GM12801 (cell line): ENCODE measurements around the gene CCM2L.

Experiments used
- TF ChIP-seq, protein P1 (sequence below): IDR thresholded peaks from one replicate; pipeline ENCODE4 v1.5.1; 2011; ENCODE audit warnings: control low read depth; ENCODE audit not compliant: insufficient read length; ENCODE audit errors: extremely low read depth

CCM2L gene

DNA sequence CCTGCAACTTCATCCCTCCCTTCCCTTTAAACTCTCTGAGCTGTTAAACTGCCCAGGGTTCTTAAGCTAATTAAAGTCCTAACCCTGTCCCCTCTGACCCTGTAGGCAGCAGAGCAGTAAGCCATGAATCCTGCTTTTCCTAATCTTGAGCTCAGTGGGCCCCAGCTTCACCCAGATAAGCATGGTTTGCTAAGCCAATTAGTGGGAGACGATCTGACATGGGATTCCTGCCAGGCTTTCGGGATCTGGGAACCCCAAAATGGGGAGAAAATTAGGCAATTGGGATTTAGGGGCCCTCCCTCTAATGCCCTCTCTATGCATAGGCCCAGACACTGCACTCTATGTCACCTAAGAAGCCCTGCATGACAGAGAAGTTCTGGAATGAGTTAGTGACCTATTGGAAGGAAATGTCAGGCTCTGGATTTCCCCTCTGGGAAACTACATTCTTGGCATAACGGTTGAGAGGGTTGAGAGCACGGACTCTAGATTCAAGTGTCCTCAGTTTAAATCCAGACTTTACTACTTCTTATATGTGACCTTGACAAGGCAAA, 37.7 kb upstream of the CCM2L start:
- TF ChIP-seq, protein P1, sequence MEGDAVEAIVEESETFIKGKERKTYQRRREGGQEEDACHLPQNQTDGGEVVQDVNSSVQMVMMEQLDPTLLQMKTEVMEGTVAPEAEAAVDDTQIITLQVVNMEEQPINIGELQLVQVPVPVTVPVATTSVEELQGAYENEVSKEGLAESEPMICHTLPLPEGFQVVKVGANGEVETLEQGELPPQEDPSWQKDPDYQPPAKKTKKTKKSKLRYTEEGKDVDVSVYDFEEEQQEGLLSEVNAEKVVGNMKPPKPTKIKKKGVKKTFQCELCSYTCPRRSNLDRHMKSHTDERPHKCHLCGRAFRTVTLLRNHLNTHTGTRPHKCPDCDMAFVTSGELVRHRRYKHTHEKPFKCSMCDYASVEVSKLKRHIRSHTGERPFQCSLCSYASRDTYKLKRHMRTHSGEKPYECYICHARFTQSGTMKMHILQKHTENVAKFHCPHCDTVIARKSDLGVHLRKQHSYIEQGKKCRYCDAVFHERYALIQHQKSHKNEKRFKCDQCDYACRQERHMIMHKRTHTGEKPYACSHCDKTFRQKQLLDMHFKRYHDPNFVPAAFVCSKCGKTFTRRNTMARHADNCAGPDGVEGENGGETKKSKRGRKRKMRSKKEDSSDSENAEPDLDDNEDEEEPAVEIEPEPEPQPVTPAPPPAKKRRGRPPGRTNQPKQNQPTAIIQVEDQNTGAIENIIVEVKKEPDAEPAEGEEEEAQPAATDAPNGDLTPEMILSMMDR: no peak

DNA sequence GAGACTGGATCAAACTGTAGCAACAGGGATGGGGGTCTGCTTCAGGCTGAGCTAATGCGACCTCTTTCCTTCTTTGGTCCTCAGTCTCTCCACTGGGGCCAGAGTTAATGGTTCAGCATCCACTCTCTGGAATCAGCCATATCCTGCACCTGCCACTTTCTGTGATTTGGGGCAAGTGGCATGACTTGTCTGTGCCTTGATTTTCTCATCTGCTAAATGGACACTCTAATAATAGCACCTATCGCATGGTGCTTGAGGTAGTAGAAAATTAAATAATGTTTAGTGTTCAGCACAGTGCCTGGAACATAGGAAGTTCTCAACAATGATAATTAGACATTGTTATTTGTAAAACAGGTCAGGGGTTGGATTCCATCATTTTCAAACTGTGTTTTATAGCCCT, 35.9 kb upstream of the CCM2L start:
- TF ChIP-seq, protein P1: no peak

DNA sequence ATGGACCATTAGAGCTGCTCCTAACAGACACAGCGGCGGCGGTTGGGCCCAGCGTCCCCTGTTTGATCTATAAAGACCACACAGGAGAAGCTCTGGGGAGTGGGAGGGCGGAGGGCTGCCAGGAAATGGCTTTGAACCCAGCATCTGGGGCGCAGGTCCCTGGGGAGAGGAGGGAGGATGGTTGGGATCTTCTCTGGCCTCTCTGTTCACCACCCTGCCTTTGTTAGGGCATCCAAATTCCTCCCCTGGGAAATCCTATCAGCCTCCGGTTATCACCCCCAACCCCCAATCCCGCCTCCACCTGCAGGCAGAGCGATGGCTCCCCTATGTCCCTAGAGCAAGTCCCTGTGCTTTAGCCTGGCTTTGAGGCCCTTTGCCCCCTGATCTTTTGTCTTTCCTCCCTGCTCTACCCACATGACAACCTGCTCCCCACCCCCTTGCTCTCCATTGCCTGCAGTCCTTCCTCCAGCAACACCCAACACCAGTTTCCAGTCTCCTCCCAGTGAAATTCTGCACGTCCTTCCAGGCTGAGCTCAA, 35.2 kb upstream of the CCM2L start:
- TF ChIP-seq, protein P1: no peak

DNA sequence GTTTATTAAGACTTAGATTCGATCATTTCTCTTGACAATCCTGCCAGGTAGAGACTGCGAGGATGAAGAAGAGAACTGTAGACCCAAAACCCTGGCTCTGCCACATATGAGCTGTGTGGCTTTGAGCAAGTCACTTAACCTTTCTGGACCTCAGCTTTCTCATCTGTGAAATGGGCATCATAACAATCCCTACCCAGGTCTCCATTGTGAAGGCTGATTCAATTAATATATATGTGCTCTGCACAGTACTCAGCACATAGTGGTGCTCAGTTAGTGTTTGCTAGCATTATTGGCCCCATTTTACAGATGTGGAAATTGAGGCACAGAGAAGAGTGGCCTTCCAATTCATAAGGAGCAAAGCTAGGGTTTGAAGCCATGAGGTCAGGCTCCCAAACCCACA, 34.4 kb upstream of the CCM2L start:
- TF ChIP-seq, protein P1: no peak

DNA sequence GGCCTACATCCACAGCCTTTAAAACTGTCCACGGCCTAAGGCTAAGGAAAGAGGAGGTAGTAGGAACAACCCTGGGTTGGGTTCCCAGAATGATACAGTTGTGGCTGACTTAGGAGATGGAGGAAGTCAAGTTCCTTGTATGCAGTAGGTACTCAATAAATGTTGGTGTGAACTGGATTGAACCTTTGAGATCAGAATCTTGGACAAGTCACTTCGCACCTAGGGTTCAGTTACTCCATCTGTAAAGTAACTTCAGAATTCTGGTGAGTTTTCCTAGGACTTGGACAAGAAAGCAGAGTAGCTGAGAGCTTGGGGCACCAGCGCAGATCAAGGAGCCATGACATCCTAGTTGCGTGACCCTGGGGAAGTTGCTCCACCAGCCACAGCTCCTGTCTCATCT, 33.2 kb upstream of the CCM2L start:
- TF ChIP-seq, protein P1: no peak

DNA sequence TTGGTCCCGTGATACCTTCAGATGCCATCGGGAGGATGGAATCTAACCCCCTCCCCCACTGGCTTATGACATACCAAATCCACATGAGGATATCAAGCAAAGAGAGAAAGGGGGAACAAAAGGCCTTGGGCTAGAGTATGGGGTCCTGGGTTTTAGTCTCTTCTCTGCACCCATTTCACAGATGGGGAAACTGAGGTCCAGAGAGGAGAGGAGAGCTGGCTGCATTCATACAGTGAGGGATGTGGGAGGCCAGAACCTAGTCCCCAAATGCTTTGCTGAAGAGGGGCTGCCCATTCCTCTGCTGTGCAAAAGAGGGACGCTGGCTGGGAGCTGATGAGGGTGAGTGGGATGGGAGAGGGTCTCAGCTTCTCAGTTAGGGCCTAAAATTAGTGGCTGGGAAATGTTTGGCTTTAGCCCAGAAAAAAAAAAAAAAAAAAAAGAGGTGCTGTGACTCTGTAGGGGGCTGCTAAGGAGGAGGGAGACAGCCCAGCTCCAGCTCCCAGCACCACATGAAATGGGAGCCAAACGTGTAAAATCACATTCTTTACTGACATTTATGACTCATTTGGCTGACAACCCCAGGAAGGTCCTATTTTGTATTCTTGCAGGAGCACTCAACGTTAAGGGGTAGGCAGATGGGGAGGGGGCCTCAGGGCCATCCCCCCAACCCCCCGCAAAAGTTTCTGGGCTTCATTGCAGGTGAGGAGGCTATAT, 30.4 kb upstream of the CCM2L start:
- TF ChIP-seq, protein P1: no peak

DNA sequence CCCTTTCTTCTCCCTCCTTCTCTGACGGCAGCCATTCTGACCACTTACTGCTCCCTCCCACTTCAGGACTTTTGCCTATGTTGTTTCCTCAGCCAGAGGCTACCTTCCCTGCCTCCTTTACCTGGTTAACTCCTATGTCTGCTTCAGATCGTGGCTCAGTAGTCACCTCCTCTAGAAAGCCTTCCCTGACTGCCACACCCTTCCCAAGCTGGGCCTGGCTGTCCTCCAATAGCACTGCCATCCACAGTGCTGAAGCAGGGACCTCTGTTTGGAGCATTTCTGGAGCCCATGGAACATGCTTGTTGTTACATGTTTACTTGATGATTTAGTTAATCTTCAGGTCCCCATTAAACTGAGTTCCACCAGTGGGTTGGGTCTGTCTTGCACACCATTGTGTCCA, 28.5 kb upstream of the CCM2L start:
- TF ChIP-seq, protein P1: no peak
